Lower leg skin (tissue), 4 donors: ENCODE results near the gene CXCL8. TPM values are rescaled to one million over a fixed set of nuclear protein-coding genes. Genes with fewer than 3 reads are reported as not detected.

Source experiments
- DNase-seq, 2 donors: peaks; one replicate each; pipeline ENCODE4 v3.0.0-alpha.2; 2019; ENCODE audit warnings: low spot score in 2 of 2
- H3K4me3 ChIP-seq: fragments of 200-600 bp; sonication (generic); 2 replicates; pipeline ENCODE4 v1.5.1; 2017; ENCODE audit warnings: mild to moderate bottlenecking, low read depth; ENCODE audit not compliant: poor library complexity, severe bottlenecking
- CTCF ChIP-seq, 3 donors: fragments of 450-650 bp; IDR thresholded peaks; one replicate each; pipeline ENCODE4 v1.5.1; 2016; ENCODE audit warnings: antibody characterized with exemption in 3 of 3, mild to moderate bottlenecking in 3 of 3, moderate library complexity in 2 of 3
- POLR2A ChIP-seq, 2 donors: fragments of 450-650 bp; IDR thresholded peaks; one replicate each; pipeline ENCODE4 v1.6.1; 2016 to 2017; ENCODE audit warnings: antibody characterized with exemption in 2 of 2, mild to moderate bottlenecking in 1 of 2, moderate library complexity in 1 of 2
- WGBS, 2 donors: methylation state at CpG; one replicate each; pipeline ENCODE4 v1.1.5; 2018; 5-methylcytosine and 5-hydroxymethylcytosine counted together
- intact Hi-C: fragments of 100-400 bp; cut with DNase I; formaldehyde crosslinking; loops from one replicate; pipeline ENCODE4 v1.15.0; 2023; ENCODE audit warnings: low total_unique reads
- total RNA-seq, 4 donors: library from RNA; depleted of rRNA; stranded (reverse); fragments of >200 nt; gene quantifications; one replicate each; pipeline ENCODE4 v1.1.0, GENCODE V29; 2016

The CXCL8 gene
- total RNA-seq, 4 donors from 2014 or later = 0.86 to 1.2 TPM; not detected in 2

- H3K4me3 ChIP-seq = no peak overlapping the region
- WGBS, 2 donors = 55 to 58% methylated on average over 2 of the region's 2 CpGs
- TF ChIP-seq POLR2A (IDR thresholded peaks at IDR 0.05) = no peak
- no peak for TF ChIP-seq CTCF (IDR thresholded peaks at IDR 0.05)
- intact Hi-C loops = no loop called here
- DNase-seq = no peak
These were observed 42.2 kb upstream of the CXCL8 start for GRCh38 chr4:73698217-73698616.

GRCh38 chr4:73701116-73701515, 39.3 kb upstream of the CXCL8 start:
- DNase-seq = no peak
- no peak overlapping the region for H3K4me3 ChIP-seq
- TF ChIP-seq POLR2A (IDR thresholded peaks at IDR 0.05) = no peak
- TF ChIP-seq CTCF (IDR thresholded peaks at IDR 0.05) = no peak
- intact Hi-C loops = no loop called here
- WGBS, 2 donors = 80 to 84% methylated on average over 5 of the region's 5 CpGs

GRCh38 chr4:73702796-73703287, 37.5 kb upstream of the CXCL8 start:
- intact Hi-C loops = no loop called here
- DNase-seq = no peak
- TF ChIP-seq POLR2A (IDR thresholded peaks at IDR 0.05) (no peak), CTCF (IDR thresholded peaks at IDR 0.05) (no peak)
- WGBS, 2 donors = 93 to 94% methylated on average over 2 of the region's 2 CpGs
- H3K4me3 ChIP-seq = no peak overlapping the region

GRCh38 chr4:73703320-73703719, 37.0 kb upstream of the CXCL8 start:
- 93 to 96% methylated on average over 1 of the region's 1 CpG for WGBS, 2 donors

GRCh38 chr4:73704314-73705055, 35.9 kb upstream of the CXCL8 start:
- intact Hi-C loops = no loop called here
- WGBS, 2 donors = 12 to 15% methylated on average over 9 of the region's 9 CpGs
- TF ChIP-seq POLR2A (IDR thresholded peaks at IDR 0.05) (no peak), CTCF (IDR thresholded peaks at IDR 0.05) (no peak)
- peak; percentile 84 to 90 for DNase-seq
- no peak overlapping the region for H3K4me3 ChIP-seq

More at GRCh38 chr4:73703320-73703719, 37.0 kb upstream of the CXCL8 start:
- TF ChIP-seq POLR2A (IDR thresholded peaks at IDR 0.05) (no peak), CTCF (IDR thresholded peaks at IDR 0.05) (no peak)
- intact Hi-C loops = no loop called here
- no peak for DNase-seq
- no peak overlapping the region for H3K4me3 ChIP-seq
